PFSK-1 (cell line): ENCODE data around the gene PSMC3IP.

Experiments used
- FOXP2 ChIP-seq: optimal IDR thresholded peaks from 2 replicates; pipeline ENCODE3; 2011; ENCODE audit warnings: borderline replicate concordance, control low read depth, inconsistent platforms; ENCODE audit not compliant: insufficient read depth; ENCODE audit errors: extremely low read length, extremely low read depth
- POLR2AphosphoS5 ChIP-seq: IDR thresholded peaks from 2 replicates; pipeline ENCODE4 v1.6.1; 2012; ENCODE audit warnings: low read depth, mild to moderate bottlenecking, control low read depth, low read length, moderate library complexity
- REST ChIP-seq, 2 experiments: IDR thresholded peaks; 2 replicates each; pipeline versions ENCODE4 v1.6.1 to v1.8.0; 2011 to 2012; ENCODE audit warnings: low read depth in 2 of 2, low read length in 2 of 2, control low read depth in 1 of 2, inconsistent platforms in 1 of 2, mild to moderate bottlenecking in 1 of 2, moderate library complexity in 1 of 2; ENCODE audit not compliant: insufficient read depth in 1 of 2
- SIN3A ChIP-seq: IDR thresholded peaks from 2 replicates; pipeline ENCODE4 v1.6.1; 2012; ENCODE audit warnings: mild to moderate bottlenecking, low read length, moderate library complexity, borderline replicate concordance; ENCODE audit not compliant: insufficient read depth
- TAF1 ChIP-seq: IDR thresholded peaks from 2 replicates; pipeline ENCODE4 v1.6.1; 2012; ENCODE audit warnings: low read length, control low read depth, borderline replicate concordance; ENCODE audit not compliant: insufficient read depth

PSMC3IP gene

DNA sequence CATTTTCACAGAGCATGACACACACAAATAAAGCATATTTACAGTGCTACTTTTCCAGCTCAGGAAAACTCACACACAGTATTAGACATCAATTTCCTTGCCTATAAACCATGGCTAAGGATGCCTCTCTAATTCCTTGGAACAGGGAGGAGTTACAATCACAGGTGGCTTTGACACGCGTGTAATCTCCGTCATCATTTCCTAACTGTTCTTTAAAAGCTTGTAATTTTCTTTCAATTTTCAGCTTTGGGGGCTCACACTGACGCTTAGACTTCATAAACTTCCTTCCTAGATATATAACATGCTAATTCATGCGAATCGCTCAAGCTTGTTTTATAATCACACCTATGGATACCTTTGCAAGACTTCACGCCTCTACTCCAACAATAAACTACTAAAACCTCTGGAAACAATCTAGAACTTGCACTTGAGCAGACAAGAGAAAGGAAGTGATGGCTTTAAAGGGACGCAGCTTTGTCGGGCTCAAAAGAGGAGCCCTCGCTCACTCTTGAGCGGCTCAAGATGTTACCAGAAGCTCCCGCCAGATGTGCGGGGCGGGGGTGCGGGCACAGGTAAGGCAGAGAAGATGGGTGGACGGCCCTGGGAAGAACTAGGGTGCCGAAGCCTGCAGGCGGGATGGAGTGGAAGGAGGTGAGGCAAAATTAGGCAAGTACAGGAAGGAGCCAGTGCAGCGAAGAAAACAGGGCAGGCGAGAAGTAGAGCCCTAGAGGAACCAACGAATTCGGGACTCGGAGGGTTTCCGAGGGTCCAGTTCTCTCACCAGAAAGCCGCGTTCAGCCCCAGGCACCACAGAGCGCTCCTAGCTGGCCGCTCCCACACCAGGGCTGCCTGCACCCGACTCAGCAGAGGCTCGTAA lies 31.0 kb upstream of the PSMC3IP start:
- no peak for TF ChIP-seq POLR2AphosphoS5

- TF ChIP-seq REST (IDR thresholded peaks at IDR 0.05; ENCODE audit: insufficient read depth in 1 of 2, low read depth in 2 of 2, low read length in 2 of 2) (no peak), FOXP2 (no peak), SIN3A (no peak), TAF1 (no peak), POLR2AphosphoS5 (no peak)
Observed at GRCh38 chr17:42607769-42608168, 30.2 kb upstream of the PSMC3IP start.

DNA sequence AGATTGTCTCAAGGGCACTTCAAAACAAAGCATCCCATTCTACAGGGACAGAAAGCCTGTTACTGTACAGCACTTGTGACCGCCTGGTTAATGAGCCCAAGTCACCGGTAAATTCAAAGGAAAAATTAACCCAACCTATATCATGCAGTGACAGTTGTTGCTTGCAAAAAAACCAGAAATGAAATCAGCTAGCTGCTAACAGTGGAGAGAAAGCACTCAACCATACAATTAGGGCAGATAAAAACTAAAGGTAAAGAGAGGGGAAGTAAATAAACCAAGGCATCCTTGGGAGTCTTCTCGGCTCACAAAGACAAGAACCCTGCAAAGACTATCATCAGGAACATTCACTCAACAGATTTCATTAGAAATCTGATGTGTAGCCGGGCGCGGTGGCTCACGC lies 25.8 kb upstream of the PSMC3IP start:
- TF ChIP-seq POLR2AphosphoS5 (no peak), TAF1 (no peak), FOXP2 (no peak), REST (IDR thresholded peaks at IDR 0.05; ENCODE audit: insufficient read depth in 1 of 2, low read depth in 2 of 2, low read length in 2 of 2) (no peak), SIN3A (no peak)

- TF ChIP-seq TAF1 (no peak), SIN3A (no peak), REST (IDR thresholded peaks at IDR 0.05; ENCODE audit: insufficient read depth in 1 of 2, low read depth in 2 of 2, low read length in 2 of 2) (no peak), POLR2AphosphoS5 (no peak), FOXP2 (no peak)
Observed at GRCh38 chr17:42598905-42599304, 21.4 kb upstream of the PSMC3IP start.

DNA sequence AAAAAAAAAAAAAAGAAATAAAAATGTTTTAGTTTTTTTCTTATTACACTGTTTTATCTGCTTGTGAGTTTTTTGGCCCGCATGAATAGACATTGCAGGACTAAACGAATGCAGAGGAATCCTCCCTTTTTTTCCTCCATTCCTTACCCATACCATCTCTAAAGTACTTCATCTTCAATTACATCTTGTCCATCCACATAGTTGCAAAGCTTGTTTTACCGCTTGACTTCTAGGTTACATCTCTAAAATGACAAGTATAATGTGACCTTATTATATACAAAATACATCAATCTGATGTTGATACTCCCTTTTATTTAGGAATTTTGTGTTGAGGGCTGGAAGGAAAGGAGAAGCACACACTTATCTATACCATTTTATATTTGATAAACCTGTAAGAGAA lies 18.9 kb upstream of the PSMC3IP start:
- no peak for TF ChIP-seq TAF1
- TF ChIP-seq FOXP2, result no peak

GRCh38 chr17:42591411-42591810 lies 13.9 kb upstream of the PSMC3IP start:
- no peak for TF ChIP-seq SIN3A
- TF ChIP-seq FOXP2, result no peak
- TF ChIP-seq REST (IDR thresholded peaks at IDR 0.05; ENCODE audit: insufficient read depth in 1 of 2, low read depth in 2 of 2, low read length in 2 of 2), result no peak
- TF ChIP-seq POLR2AphosphoS5, result no peak
- TF ChIP-seq TAF1, result no peak
